Trophoblast cell (in vitro differentiated cells and primary cell): ENCODE data around the gene MEN1.

Experiments
- DNase-seq, 2 donors: peaks; one replicate each; pipeline ENCODE4 v3.0.0-alpha.2; 2016
- H2AFZ ChIP-seq: 2 replicates; pipeline ENCODE4 v1.6.1; 2013; ENCODE audit warnings: low read length, moderate library complexity, mild to moderate bottlenecking; ENCODE audit not compliant: insufficient read depth, poor library complexity
- H2AK5ac ChIP-seq: 2 replicates; pipeline ENCODE4 v1.6.1; 2013; ENCODE audit warnings: mild to moderate bottlenecking, low read length
- H2BK120ac ChIP-seq: 2 replicates; pipeline ENCODE4 v1.6.1; 2013; ENCODE audit warnings: low read length, mild to moderate bottlenecking, moderate library complexity; ENCODE audit not compliant: insufficient read depth, poor library complexity
- H2BK12ac ChIP-seq: 2 replicates; pipeline ENCODE4 v1.6.1; 2013; ENCODE audit warnings: mild to moderate bottlenecking, low read length, moderate library complexity
- H2BK5ac ChIP-seq: 2 replicates; pipeline ENCODE4 v1.6.1; 2013; ENCODE audit warnings: low read length, low read depth, moderate library complexity, mild to moderate bottlenecking; ENCODE audit not compliant: poor library complexity
- H3K14ac ChIP-seq: 2 replicates; pipeline ENCODE4 v1.6.1; 2013; ENCODE audit warnings: mild to moderate bottlenecking, low read length
- H3K18ac ChIP-seq: 2 replicates; pipeline ENCODE4 v1.6.1; 2013; ENCODE audit warnings: mild to moderate bottlenecking, low read length
- H3K23ac ChIP-seq: 2 replicates; pipeline ENCODE4 v1.6.1; 2013; ENCODE audit warnings: low read length
- H3K27ac ChIP-seq: 2 replicates; pipeline ENCODE4 v1.5.1; 2013; ENCODE audit warnings: low read depth, mild to moderate bottlenecking, inconsistent platforms, low read length, moderate library complexity
- H3K27me3 ChIP-seq: 2 replicates; pipeline ENCODE4 v1.6.1; 2013; ENCODE audit warnings: inconsistent platforms, mild to moderate bottlenecking, low read length, moderate library complexity; ENCODE audit not compliant: insufficient read depth
- H3K36me3 ChIP-seq, 2 experiments: 1 replicate in 1 of 2; 2 replicates in 1 of 2; pipeline ENCODE4 v1.6.1; 2013; ENCODE audit warnings: low read length in 2 of 2, mild to moderate bottlenecking in 2 of 2, moderate library complexity in 1 of 2; ENCODE audit not compliant: insufficient read depth in 2 of 2, control insufficient read depth in 1 of 2
- H3K4ac ChIP-seq: 2 replicates; pipeline ENCODE4 v1.6.1; 2013; ENCODE audit warnings: low read depth, mild to moderate bottlenecking, low read length, moderate library complexity
- H3K4me1 ChIP-seq, 2 experiments: 1 replicate in 1 of 2; 2 replicates in 1 of 2; pipeline ENCODE4 v1.6.1; 2013; ENCODE audit warnings: low read length in 2 of 2, mild to moderate bottlenecking in 2 of 2, moderate library complexity in 1 of 2; ENCODE audit not compliant: insufficient read depth in 2 of 2, control insufficient read depth in 1 of 2
- H3K4me2 ChIP-seq: 2 replicates; pipeline ENCODE4 v1.6.1; 2013; ENCODE audit warnings: inconsistent platforms, mild to moderate bottlenecking, low read length, moderate library complexity
- H3K4me3 ChIP-seq: 2 replicates; pipeline ENCODE4 v1.5.1; 2013; ENCODE audit warnings: mild to moderate bottlenecking, low read depth, low read length, inconsistent platforms
- H3K79me1 ChIP-seq: one replicate; pipeline ENCODE4 v1.6.1; 2013; ENCODE audit warnings: low read length
- H3K79me2 ChIP-seq: 2 replicates; pipeline ENCODE4 v1.6.1; 2013; ENCODE audit warnings: low read length, mild to moderate bottlenecking; ENCODE audit not compliant: control insufficient read depth, insufficient read depth, poor library complexity
- H3K9ac ChIP-seq: 2 replicates; pipeline ENCODE4 v1.6.1; 2013; ENCODE audit warnings: mild to moderate bottlenecking, low read length
- H3K9me3 ChIP-seq: 2 replicates; pipeline ENCODE4 v1.6.1; 2013; ENCODE audit warnings: low read depth, mild to moderate bottlenecking, control low read depth, inconsistent platforms, low read length; ENCODE audit not compliant: insufficient read depth
- H4K12ac ChIP-seq: 2 replicates; pipeline ENCODE4 v1.6.1; 2013; ENCODE audit warnings: low read depth, mild to moderate bottlenecking, low read length, moderate library complexity
- H4K8ac ChIP-seq: 2 replicates; pipeline ENCODE4 v1.6.1; 2013; ENCODE audit warnings: low read depth, mild to moderate bottlenecking, low read length, moderate library complexity
- H4K91ac ChIP-seq: one replicate; pipeline ENCODE4 v1.6.1; 2013; ENCODE audit warnings: low read depth, mild to moderate bottlenecking, low read length, moderate library complexity
- WGBS: extraction: QIAGEN DNeasy Blood & Tissue Kit; methylation state at CpG from one replicate; pipeline ENCODE4 v1.1.7; 2013; ENCODE audit warnings: missing lambda C conversion rate; ENCODE audit not compliant: insufficient read length, insufficient coverage; ENCODE audit errors: extremely low coverage; 5-methylcytosine and 5-hydroxymethylcytosine counted together

Gene MEN1

DNA sequence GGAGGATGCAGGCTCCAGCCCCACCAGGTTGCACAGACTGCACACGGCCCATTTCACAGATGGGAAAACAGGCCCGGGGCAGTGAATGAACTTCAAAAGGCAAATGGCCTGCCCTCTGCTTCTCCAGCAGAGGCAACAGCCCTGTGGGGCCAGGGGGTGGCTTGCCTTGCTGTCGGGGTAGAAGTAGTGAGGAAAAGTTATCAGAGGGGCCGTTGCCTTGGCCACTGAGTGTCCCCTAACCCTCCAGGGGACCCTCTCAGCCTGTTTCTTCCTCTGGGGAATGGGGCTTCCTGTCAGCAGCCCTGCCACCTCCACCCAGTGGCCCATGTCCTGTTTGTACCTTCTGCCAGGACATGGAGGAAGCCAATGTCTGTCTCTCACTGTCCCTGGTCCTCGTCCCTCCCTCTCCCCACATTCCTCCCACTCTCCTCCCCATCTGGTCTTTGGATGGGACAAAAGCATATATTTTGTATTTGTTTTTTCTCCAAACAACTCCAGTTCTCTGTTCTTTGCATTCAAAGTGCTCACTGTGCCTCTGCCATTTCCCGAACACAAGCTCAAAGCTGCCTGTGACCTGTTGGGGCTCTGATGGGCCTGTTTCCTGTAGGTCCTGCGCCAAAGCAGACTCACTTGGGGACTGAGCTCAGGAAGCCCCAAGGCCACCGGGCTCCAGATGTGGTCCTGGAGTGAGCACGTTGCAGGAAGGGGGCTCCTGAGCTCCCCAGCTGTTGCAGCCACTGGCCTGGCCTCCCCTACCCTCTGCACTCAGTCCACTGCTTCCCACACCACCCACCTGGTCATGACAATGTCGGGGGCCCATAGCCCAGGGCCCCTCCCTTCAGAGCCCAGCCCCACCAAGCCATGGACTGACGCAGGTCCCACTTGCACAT, 16.8 kb downstream of the MEN1 start:
- H3K79me2 ChIP-seq, result no peaks in the 10 kb centered on the region
- no peak overlapping the region for H2BK5ac ChIP-seq
- no peaks in the 10 kb centered on the region for H3K4me1 ChIP-seq
- H3K79me1 ChIP-seq, result no peaks in the 10 kb centered on the region
- WGBS, result no CpG with 5 or more reads among the region's 11 CpGs
- no peak overlapping the region for H3K4ac ChIP-seq
- H3K4me3 ChIP-seq, result no peak overlapping the region
- no peak for DNase-seq
- no peak overlapping the region for H4K8ac ChIP-seq
- no peak overlapping the region for H3K27ac ChIP-seq
- no peak overlapping the region for H3K9ac ChIP-seq
- no peak overlapping the region for H2BK12ac ChIP-seq
- H3K27me3 ChIP-seq, result no peaks in the 10 kb centered on the region
- H3K14ac ChIP-seq, result no peak overlapping the region
- no peak overlapping the region for H4K91ac ChIP-seq
- no peak overlapping the region for H3K18ac ChIP-seq
- no peak overlapping the region for H2BK120ac ChIP-seq
- H3K23ac ChIP-seq, result no peak overlapping the region
- H3K36me3 ChIP-seq, result peaks cover 44 to 45% of the 10 kb centered on the region in 2 experiments
- H3K4me2 ChIP-seq, result no peak overlapping the region
- H2AK5ac ChIP-seq, result no peak overlapping the region
- no peaks in the 10 kb centered on the region for H3K9me3 ChIP-seq
- H2AFZ ChIP-seq, result no peak overlapping the region
- H4K12ac ChIP-seq, result no peak overlapping the region

- Histone ChIP-seq H3K4me2 (no peak overlapping the region), H3K18ac (no peak overlapping the region), H4K12ac (no peak overlapping the region), H3K27ac (no peak overlapping the region), H3K14ac (no peak overlapping the region), H3K36me3 (peaks cover 47 to 51% of the 10 kb centered on the region in 2 experiments), H2BK5ac (no peak overlapping the region), H3K9me3 (no peaks in the 10 kb centered on the region), H2BK12ac (no peak overlapping the region), H3K79me1 (no peaks in the 10 kb centered on the region), H3K23ac (no peak overlapping the region), H2AFZ (no peak overlapping the region), H2BK120ac (no peak overlapping the region), H3K27me3 (no peaks in the 10 kb centered on the region), H3K4me1 (no peaks in the 10 kb centered on the region), H3K4me3 (no peak overlapping the region), H3K9ac (no peak overlapping the region), H3K79me2 (no peaks in the 10 kb centered on the region), H4K8ac (no peak overlapping the region), H3K4ac (no peak overlapping the region), H4K91ac (no peak overlapping the region), H2AK5ac (no peak overlapping the region)
- no CpG with 5 or more reads among the region's 4 CpGs for WGBS
- DNase-seq, result no peak
Measured at GRCh38 chr11:64792482-64792881, 17.9 kb downstream of the MEN1 start.

DNA sequence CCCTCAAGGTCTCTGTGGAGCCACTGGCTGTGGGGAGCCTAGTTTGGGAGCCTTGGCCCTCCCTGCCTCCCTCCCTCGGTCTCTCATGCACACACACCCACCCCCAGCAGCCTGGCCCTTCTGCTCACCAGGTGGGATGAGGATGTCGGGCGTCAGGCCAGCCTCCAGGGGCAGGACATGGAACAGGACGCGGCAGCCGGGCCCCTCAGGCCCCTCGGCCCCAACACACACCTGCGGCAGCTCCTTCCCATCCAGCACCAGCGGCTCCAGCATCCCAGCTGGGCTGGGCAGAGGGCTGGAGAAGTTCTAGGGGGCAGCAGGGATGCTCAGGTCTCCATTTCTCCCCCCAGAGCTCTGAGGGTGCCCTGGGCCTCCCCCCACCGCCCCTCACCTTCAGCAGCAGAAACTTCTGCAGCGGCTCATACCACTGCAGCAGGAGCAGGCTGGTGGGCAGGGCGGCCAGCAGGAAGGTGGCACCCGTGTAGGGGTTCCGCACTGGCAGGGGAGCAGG, 18.5 kb downstream of the MEN1 start:
- H3K14ac ChIP-seq, result no peak overlapping the region
- no peak overlapping the region for H3K18ac ChIP-seq
- H3K9me3 ChIP-seq, result no peaks in the 10 kb centered on the region
- no peak overlapping the region for H3K4me3 ChIP-seq
- no peak overlapping the region for H4K91ac ChIP-seq
- H2AK5ac ChIP-seq, result no peak overlapping the region
- WGBS, result no CpG with 5 or more reads among the region's 14 CpGs
- no peak for DNase-seq
- H3K27me3 ChIP-seq, result no peaks in the 10 kb centered on the region
- H3K27ac ChIP-seq, result no peak overlapping the region
- no peaks in the 10 kb centered on the region for H3K79me2 ChIP-seq
- no peak overlapping the region for H3K4ac ChIP-seq
- H4K12ac ChIP-seq, result no peak overlapping the region
- H4K8ac ChIP-seq, result no peak overlapping the region
- no peak overlapping the region for H2AFZ ChIP-seq
- no peak overlapping the region for H3K9ac ChIP-seq
- H2BK5ac ChIP-seq, result no peak overlapping the region
- no peak overlapping the region for H3K23ac ChIP-seq
- H3K4me1 ChIP-seq, result no peaks in the 10 kb centered on the region
- no peak overlapping the region for H3K4me2 ChIP-seq
- H2BK12ac ChIP-seq, result no peak overlapping the region
- no peaks in the 10 kb centered on the region for H3K79me1 ChIP-seq
- H3K36me3 ChIP-seq, result peaks cover 41 to 45% of the 10 kb centered on the region in 2 experiments
- no peak overlapping the region for H2BK120ac ChIP-seq

- H3K36me3 ChIP-seq, result peaks cover 29 to 34% of the 10 kb centered on the region in 2 experiments
- no peak overlapping the region for H3K14ac ChIP-seq
- H3K4ac ChIP-seq, result no peak overlapping the region
- no peaks in the 10 kb centered on the region for H3K79me1 ChIP-seq
- no peak overlapping the region for H2BK12ac ChIP-seq
- no peak overlapping the region for H4K91ac ChIP-seq
- H2AK5ac ChIP-seq, result no peak overlapping the region
- WGBS, result no CpG with 5 or more reads among the region's 25 CpGs
- H3K18ac ChIP-seq, result no peak overlapping the region
- H3K27ac ChIP-seq, result no peak overlapping the region
- no peak overlapping the region for H3K4me3 ChIP-seq
- H3K79me2 ChIP-seq, result no peaks in the 10 kb centered on the region
- no peak overlapping the region for H3K23ac ChIP-seq
- H3K9ac ChIP-seq, result no peak overlapping the region
- H3K27me3 ChIP-seq, result no peaks in the 10 kb centered on the region
- no peak for DNase-seq
- H3K9me3 ChIP-seq, result no peaks in the 10 kb centered on the region
- H3K4me1 ChIP-seq, result no peaks in the 10 kb centered on the region
- no peak overlapping the region for H4K12ac ChIP-seq
- H2BK120ac ChIP-seq, result no peak overlapping the region
- H3K4me2 ChIP-seq, result no peak overlapping the region
- no peak overlapping the region for H2BK5ac ChIP-seq
- no peak overlapping the region for H4K8ac ChIP-seq
- H2AFZ ChIP-seq, result no peak overlapping the region
Measured at GRCh38 chr11:64790205-64791095, 19.9 kb downstream of the MEN1 start.
